A549 (cell line): ENCODE results near the gene PPOX.

Experiments
- BHLHE40 ChIP-seq: IDR thresholded peaks from 2 replicates; pipeline ENCODE4 v1.6.1; 2012; ENCODE audit warnings: low read depth, low read length, inconsistent platforms
- CBX8 ChIP-seq: fragments of 200-600 bp; sonication (generic); IDR thresholded peaks from 2 replicates; pipeline ENCODE4 v1.6.1; 2016
- CTCF ChIP-seq: fragments of >200 bp; sonication (Bioruptor Twin); formaldehyde crosslinking; IDR thresholded peaks from 3 replicates; pipeline ENCODE4 v1.5.1; 2016
- FOSL2 ChIP-seq, 2 experiments: fragments of 450-650 bp in 1 of 2; fragments of >200 bp in 1 of 2; sonication (Bioruptor Twin) in 1 of 2; formaldehyde crosslinking; IDR thresholded peaks; 2 replicates each; pipeline versions ENCODE4 v1.5.0 to v1.6.1; 2016 to 2020; ENCODE audit warnings: mild to moderate bottlenecking in 1 of 2, moderate library complexity in 1 of 2
- HOXA7 ChIP-seq: fragments of 250-450 bp; sonication (Bioruptor Pico); IDR thresholded peaks from 2 replicates; pipeline ENCODE4 v1.5.0; 2020; ENCODE audit warnings: mild to moderate bottlenecking, moderate library complexity
- POLR2A ChIP-seq: IDR thresholded peaks from 2 replicates; pipeline ENCODE4 v1.6.1; 2012; ENCODE audit warnings: mild to moderate bottlenecking, low read length
- RARB ChIP-seq: fragments of 250-450 bp; sonication (Bioruptor Pico); IDR thresholded peaks from 2 replicates; pipeline ENCODE4 v1.8.0; 2021; ENCODE audit warnings: mild to moderate bottlenecking, moderate library complexity
- RCOR1 ChIP-seq: fragments of 150-350 bp; IDR thresholded peaks from 2 replicates; pipeline ENCODE4 v1.6.1; 2014; ENCODE audit warnings: antibody characterized with exemption, low read length, low read depth
- REST ChIP-seq: fragments of 200-600 bp; sonication (generic); IDR thresholded peaks from 2 replicates; pipeline ENCODE4 v1.6.1; 2016; ENCODE audit warnings: antibody characterized with exemption, mild to moderate bottlenecking, moderate library complexity
- RNF2 ChIP-seq: fragments of 200-600 bp; sonication (generic); IDR thresholded peaks from 2 replicates; pipeline ENCODE4 v1.6.1; 2016; ENCODE audit warnings: low read depth, mild to moderate bottlenecking, antibody characterized with exemption, moderate library complexity, borderline replicate concordance

- no peak for TF ChIP-seq HOXA7 (CRISPR knock-in tag)
- TF ChIP-seq RARB, result no peak
- no peak for TF ChIP-seq RCOR1
- TF ChIP-seq POLR2A, result no peak
- no peak for TF ChIP-seq BHLHE40
- no peak for TF ChIP-seq FOSL2 (IDR thresholded peaks at IDR 0.05)
- no peak for TF ChIP-seq FOSL2 (CRISPR knock-in tag; IDR thresholded peaks at IDR 0.05)
- TF ChIP-seq RNF2, result no peak
- no peak for TF ChIP-seq CTCF
- TF ChIP-seq REST, result no peak
- TF ChIP-seq CBX8, result no peak
Measured at GRCh38 chr1:161198194-161198896, 32.1 kb downstream of the PPOX start.
